Neuronal stem cell (in vitro differentiated cells): ENCODE results near the gene FLT1.
A peak's percentile ranks its signal among the peaks of the same experiment; 100 is the strongest.

Experiments
- DNase-seq: peaks from one replicate; pipeline ENCODE4 v3.0.0-alpha.2; 2013; ENCODE audit warnings: low spot score
- H2AFZ ChIP-seq: one replicate; pipeline ENCODE4 v1.6.1; 2013; ENCODE audit warnings: mild to moderate bottlenecking, low read length, inconsistent platforms
- H2AK5ac ChIP-seq: 2 replicates; pipeline ENCODE4 v1.6.1; 2013; ENCODE audit warnings: low read depth, mild to moderate bottlenecking, inconsistent platforms, low read length, moderate library complexity, mixed read lengths
- H2BK120ac ChIP-seq: 2 replicates; pipeline ENCODE4 v1.6.1; 2013; ENCODE audit warnings: low read depth, mild to moderate bottlenecking, inconsistent platforms, low read length, moderate library complexity, mixed read lengths
- H2BK12ac ChIP-seq: one replicate; pipeline ENCODE4 v1.6.1; 2013; ENCODE audit warnings: low read length, inconsistent platforms
- H2BK15ac ChIP-seq: 2 replicates; pipeline ENCODE4 v1.6.1; 2013; ENCODE audit warnings: mild to moderate bottlenecking, low read length, inconsistent platforms, mixed read lengths
- H2BK5ac ChIP-seq: one replicate; pipeline ENCODE4 v1.6.1; 2013; ENCODE audit warnings: inconsistent platforms, mild to moderate bottlenecking, low read length, moderate library complexity
- H3K14ac ChIP-seq: one replicate; pipeline ENCODE4 v1.6.1; 2013; ENCODE audit warnings: low read length, inconsistent platforms
- H3K18ac ChIP-seq: 2 replicates; pipeline ENCODE4 v1.6.1; 2013; ENCODE audit warnings: low read length, inconsistent platforms
- H3K23ac ChIP-seq: 2 replicates; pipeline ENCODE4 v1.6.1; 2013; ENCODE audit warnings: low read depth, mild to moderate bottlenecking, mixed read lengths, low read length, inconsistent platforms; ENCODE audit not compliant: poor library complexity
- H3K27ac ChIP-seq: replicated peaks from 3 replicates; pipeline ENCODE4 v1.5.1; 2013; ENCODE audit warnings: low read length, inconsistent platforms
- H3K27me3 ChIP-seq, 3 experiments: 2 replicates each; pipeline ENCODE4 v1.6.1; 2013; ENCODE audit warnings: low read length in 3 of 3, mild to moderate bottlenecking in 2 of 3, inconsistent platforms in 1 of 3, low read depth in 1 of 3, mixed read lengths in 1 of 3, moderate library complexity in 1 of 3; ENCODE audit not compliant: control insufficient read depth in 3 of 3, insufficient read depth in 3 of 3
- H3K36me3 ChIP-seq, 2 donors: replicated peaks in 1 of 2; 2 replicates each; pipeline ENCODE4 v1.6.1; 2013; ENCODE audit warnings: low read length in 2 of 2; ENCODE audit not compliant: control insufficient read depth in 2 of 2, insufficient read depth in 2 of 2
- H3K4ac ChIP-seq: 2 replicates; pipeline ENCODE4 v1.6.1; 2013; ENCODE audit warnings: inconsistent platforms, mild to moderate bottlenecking, low read length, moderate library complexity
- H3K4me1 ChIP-seq, 2 donors: 1 replicate in 1 of 2; 2 replicates in 1 of 2; pipeline ENCODE4 v1.6.1; 2013; ENCODE audit warnings: low read length in 2 of 2, low read depth in 1 of 2; ENCODE audit not compliant: control insufficient read depth in 2 of 2, insufficient read depth in 1 of 2
- H3K4me2 ChIP-seq: one replicate; pipeline ENCODE4 v1.6.1; 2013; ENCODE audit warnings: mild to moderate bottlenecking, low read length, inconsistent platforms; ENCODE audit not compliant: insufficient read depth, poor library complexity, severe bottlenecking
- H3K4me3 ChIP-seq, 2 donors: 2 replicates each; pipeline ENCODE4 v1.5.1; 2013; ENCODE audit warnings: low read length in 2 of 2, mild to moderate bottlenecking in 2 of 2, inconsistent platforms in 1 of 2, moderate library complexity in 1 of 2
- H3K79me1 ChIP-seq: one replicate; pipeline ENCODE4 v1.6.1; 2013; ENCODE audit warnings: low read depth, mild to moderate bottlenecking, inconsistent platforms, low read length, moderate library complexity
- H3K9ac ChIP-seq: one replicate; pipeline ENCODE4 v1.6.1; 2013; ENCODE audit warnings: mild to moderate bottlenecking, low read depth, low read length, inconsistent platforms; ENCODE audit not compliant: poor library complexity
- H3K9me3 ChIP-seq, 2 donors: replicated peaks in 1 of 2; 2 replicates each; pipeline versions ENCODE3 to v1.6.1; 2013; ENCODE audit warnings: low read length in 2 of 2, mild to moderate bottlenecking in 2 of 2, inconsistent platforms in 1 of 2, low read depth in 1 of 2, mixed read lengths in 1 of 2, moderate library complexity in 1 of 2; ENCODE audit not compliant: control insufficient read depth in 2 of 2, insufficient read depth in 1 of 2
- H4K8ac ChIP-seq: one replicate; pipeline ENCODE4 v1.6.1; 2013; ENCODE audit warnings: low read depth, mild to moderate bottlenecking, inconsistent platforms, low read length, moderate library complexity
- H4K91ac ChIP-seq: one replicate; pipeline ENCODE4 v1.6.1; 2013; ENCODE audit warnings: low read length, low read depth, mild to moderate bottlenecking, inconsistent platforms; ENCODE audit not compliant: poor library complexity
- WGBS, 2 donors: extraction: QIAGEN DNeasy Blood & Tissue Kit; methylation state at CpG; one replicate each; pipeline ENCODE4 v1.1.7; 2013; ENCODE audit warnings: missing lambda C conversion rate in 2 of 2, mixed read lengths in 1 of 2; ENCODE audit not compliant: insufficient read length in 2 of 2, insufficient replicate concordance in 1 of 2; ENCODE audit errors: extremely low coverage in 2 of 2; 5-methylcytosine and 5-hydroxymethylcytosine counted together

Gene FLT1

GRCh38 chr13:28494504-28494777 is 487 bp downstream of the FLT1 start:
- H3K79me1 ChIP-seq = no peaks in the 10 kb centered on the region
- peak overlapping the region in 1 of 2 donors; percentile 70 for H3K4me3 ChIP-seq
- peak overlapping the region; percentile 21 for H3K18ac ChIP-seq
- no peak overlapping the region for H4K8ac ChIP-seq
- H2BK12ac ChIP-seq = no peak overlapping the region
- no CpG with 5 or more reads among the region's 30 CpGs for WGBS, 2 donors
- H3K4me2 ChIP-seq = peak overlapping the region; percentile 92
- H2BK15ac ChIP-seq = no peak overlapping the region
- H3K36me3 ChIP-seq = no peaks in the 10 kb centered on the region
- peak overlapping the region; percentile 87 for H2AFZ ChIP-seq
- H2BK120ac ChIP-seq = no peak overlapping the region
- no peak overlapping the region for H4K91ac ChIP-seq
- H2BK5ac ChIP-seq = no peak overlapping the region
- H3K4ac ChIP-seq = no peak overlapping the region
- peak overlapping the region; percentile 37 for H3K23ac ChIP-seq
- peaks cover 0 to 7% of the 10 kb centered on the region in 2 donors for H3K4me1 ChIP-seq
- H3K27ac ChIP-seq = no peak overlapping the region
- H3K27me3 ChIP-seq = peaks cover 15 to 100% (median 49%) of the 10 kb centered on the region in 3 experiments
- no peak overlapping the region for H3K14ac ChIP-seq
- peak overlapping the region; percentile 70 for H3K9ac ChIP-seq
- no peak overlapping the region for H2AK5ac ChIP-seq
- H3K9me3 ChIP-seq = no peaks in the 10 kb centered on the region
- DNase-seq = peak; percentile 21

- H2AFZ ChIP-seq = peak overlapping the region; percentile 87
- H3K4ac ChIP-seq = no peak overlapping the region
- peak overlapping the region; percentile 21 for H3K18ac ChIP-seq
- no peak overlapping the region for H3K27ac ChIP-seq
- H3K23ac ChIP-seq = peak overlapping the region; percentile 33
- H4K8ac ChIP-seq = no peak overlapping the region
- H2AK5ac ChIP-seq = no peak overlapping the region
- H3K4me2 ChIP-seq = peak overlapping the region; percentile 92
- H4K91ac ChIP-seq = no peak overlapping the region
- no peaks in the 10 kb centered on the region for H3K79me1 ChIP-seq
- no CpG with 5 or more reads among the region's 60 CpGs for WGBS, 2 donors
- H3K9ac ChIP-seq = peak overlapping the region; percentile 68
- H3K4me1 ChIP-seq = peaks cover 0 to 7% of the 10 kb centered on the region in 2 donors
- H3K9me3 ChIP-seq = no peaks in the 10 kb centered on the region
- peaks cover 15 to 100% (median 49%) of the 10 kb centered on the region in 3 experiments for H3K27me3 ChIP-seq
- no peak overlapping the region for H2BK5ac ChIP-seq
- no peaks in the 10 kb centered on the region for H3K36me3 ChIP-seq
- peak overlapping the region; percentile 3 for H3K14ac ChIP-seq
- H3K4me3 ChIP-seq = peak overlapping the region in 1 of 2 donors; percentile 70
- H2BK12ac ChIP-seq = no peak overlapping the region
- no peak overlapping the region for H2BK15ac ChIP-seq
- no peak overlapping the region for H2BK120ac ChIP-seq
- DNase-seq = peak; percentile 20
Measured at GRCh38 chr13:28493740-28494503, 1.0 kb downstream of the FLT1 start.

GRCh38 chr13:28492569-28493367 is 2.2 kb downstream of the FLT1 start:
- H4K91ac ChIP-seq = no peak overlapping the region
- H2AFZ ChIP-seq = no peak overlapping the region
- no peak overlapping the region for H2BK120ac ChIP-seq
- H3K36me3 ChIP-seq = no peaks in the 10 kb centered on the region
- no peak overlapping the region for H3K14ac ChIP-seq
- no peak overlapping the region for H3K4me3 ChIP-seq
- no CpG with 5 or more reads among the region's 10 CpGs for WGBS, 2 donors
- no peak overlapping the region for H3K9ac ChIP-seq
- no peak overlapping the region for H2BK5ac ChIP-seq
- DNase-seq = peak; percentile 26
- H3K27ac ChIP-seq = no peak overlapping the region
- no peak overlapping the region for H3K18ac ChIP-seq
- H3K4me1 ChIP-seq = peaks cover 0 to 7% of the 10 kb centered on the region in 2 donors
- H3K79me1 ChIP-seq = no peaks in the 10 kb centered on the region
- H2BK12ac ChIP-seq = no peak overlapping the region
- H3K4ac ChIP-seq = no peak overlapping the region
- H4K8ac ChIP-seq = no peak overlapping the region
- H3K4me2 ChIP-seq = no peak overlapping the region
- no peak overlapping the region for H3K23ac ChIP-seq
- peaks cover 15 to 94% (median 44%) of the 10 kb centered on the region in 3 experiments for H3K27me3 ChIP-seq
- H3K9me3 ChIP-seq = no peaks in the 10 kb centered on the region
- no peak overlapping the region for H2AK5ac ChIP-seq
- no peak overlapping the region for H2BK15ac ChIP-seq

- Histone ChIP-seq H2AK5ac (no peak overlapping the region), H3K36me3 (no peaks in the 10 kb centered on the region)
Measured at GRCh38 chr13:28490061-28490460, 4.9 kb downstream of the FLT1 start.

More at GRCh38 chr13:28490061-28490460, 4.9 kb downstream of the FLT1 start:
- Histone ChIP-seq H2BK120ac (no peak overlapping the region), H3K27me3 (peaks cover 11 to 75% (median 25%) of the 10 kb centered on the region in 3 experiments), H3K79me1 (no peaks in the 10 kb centered on the region), H2BK15ac (no peak overlapping the region), H3K9ac (no peak overlapping the region), H3K4me3 (no peak overlapping the region), H3K4me2 (no peak overlapping the region), H3K4ac (no peak overlapping the region), H2AFZ (no peak overlapping the region), H2BK5ac (no peak overlapping the region), H3K4me1 (peaks cover 0 to 7% of the 10 kb centered on the region in 2 donors), H3K9me3 (no peaks in the 10 kb centered on the region), H3K18ac (no peak overlapping the region), H2BK12ac (no peak overlapping the region), H3K23ac (no peak overlapping the region), H4K91ac (no peak overlapping the region), H3K14ac (no peak overlapping the region), H4K8ac (no peak overlapping the region), H3K27ac (no peak overlapping the region)
- no peak for DNase-seq
- WGBS, 2 donors = no CpG with 5 or more reads among the region's 6 CpGs
